ENCODE measurements around the gene BCL2A1.

- no peak for TF ChIP-seq CTCF (IDR thresholded peaks at IDR 0.05)
- TF ChIP-seq POLR2A (IDR thresholded peaks at IDR 0.05): no peak
Observed at GRCh38 chr15:79990280-79990996, 19.4 kb upstream of the BCL2A1 start.

All from uterus (tissue), 2 donors.